Retinal pigment epithelial cell (primary cell): Measurements from ENCODE around the gene SYTL1.
A peak's percentile ranks its signal among the peaks of the same experiment; 100 is the strongest.

Experiments
- DNase-seq: peaks from one replicate; pipeline ENCODE4 v3.0.0-alpha.2; 2010; ENCODE audit warnings: low read depth
- H3K4me3 ChIP-seq: 2 replicates; pipeline ENCODE4 v1.5.1; 2011; ENCODE audit warnings: mild to moderate bottlenecking, low read length, control low read depth, moderate library complexity
- CTCF ChIP-seq: conservative IDR thresholded peaks from 2 replicates; pipeline ENCODE4 v1.5.1; 2011; ENCODE audit warnings: low read depth, low read length, control low read depth, inconsistent platforms

The SYTL1 gene

GRCh38 chr1:27346991-27347624 lies 5.3 kb downstream of the SYTL1 start:
- H3K4me3 ChIP-seq: no peak overlapping the region
- no peak for DNase-seq
- TF ChIP-seq CTCF: no peak

- no peak for TF ChIP-seq CTCF
- H3K4me3 ChIP-seq: peak overlapping the region; percentile 41
- no peak for DNase-seq
Observed at GRCh38 chr1:27348861-27349783, 7.3 kb downstream of the SYTL1 start.

- no peak for TF ChIP-seq CTCF
- no peak for DNase-seq
- peak overlapping the region; percentile 41 for H3K4me3 ChIP-seq
Observed at GRCh38 chr1:27349784-27350662, 8.2 kb downstream of the SYTL1 start.

DNA sequence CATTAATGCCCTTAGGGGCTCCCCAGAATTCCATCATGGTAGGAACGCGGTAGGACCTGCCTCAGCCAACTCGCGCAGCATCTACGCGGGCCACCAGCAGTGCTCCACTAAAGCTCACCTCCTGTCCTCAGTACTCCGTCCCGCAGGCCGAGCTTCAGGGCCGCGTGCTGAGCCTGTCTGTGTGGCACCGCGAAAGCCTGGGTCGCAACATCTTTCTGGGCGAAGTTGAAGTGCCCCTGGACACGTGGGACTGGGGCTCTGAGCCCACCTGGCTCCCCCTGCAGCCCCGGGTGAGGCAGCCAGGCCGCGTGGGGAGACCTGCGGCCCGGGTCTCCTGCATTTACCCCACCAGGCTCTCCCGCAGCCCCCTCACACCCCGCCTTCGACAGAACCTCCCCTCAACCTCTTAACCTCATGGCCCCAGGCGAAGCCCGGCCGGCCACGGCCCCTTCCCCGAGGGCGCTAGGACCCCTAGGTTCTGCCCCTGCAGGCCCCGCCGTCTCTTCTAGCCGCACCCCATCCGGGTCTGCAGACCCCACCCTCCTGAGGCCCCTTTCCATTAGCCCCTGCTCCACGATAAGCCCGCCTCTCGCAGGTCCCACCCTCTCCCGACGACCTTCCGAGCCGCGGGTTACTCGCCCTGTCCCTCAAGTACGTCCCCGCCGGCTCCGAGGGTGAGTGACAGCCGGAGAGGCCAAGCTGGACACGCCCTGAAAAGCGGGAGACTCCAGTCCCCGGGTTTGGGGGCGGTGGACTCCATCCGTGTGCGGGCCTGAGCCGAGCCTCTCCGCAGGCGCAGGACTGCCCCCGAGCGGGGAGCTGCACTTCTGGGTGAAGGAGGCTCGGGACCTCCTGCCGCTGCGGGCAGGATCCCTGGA lies 9.1 kb downstream of the SYTL1 start:
- TF ChIP-seq CTCF: peak; percentile 28
- H3K4me3 ChIP-seq: peak overlapping the region; percentile 23
- DNase-seq: no peak

DNA sequence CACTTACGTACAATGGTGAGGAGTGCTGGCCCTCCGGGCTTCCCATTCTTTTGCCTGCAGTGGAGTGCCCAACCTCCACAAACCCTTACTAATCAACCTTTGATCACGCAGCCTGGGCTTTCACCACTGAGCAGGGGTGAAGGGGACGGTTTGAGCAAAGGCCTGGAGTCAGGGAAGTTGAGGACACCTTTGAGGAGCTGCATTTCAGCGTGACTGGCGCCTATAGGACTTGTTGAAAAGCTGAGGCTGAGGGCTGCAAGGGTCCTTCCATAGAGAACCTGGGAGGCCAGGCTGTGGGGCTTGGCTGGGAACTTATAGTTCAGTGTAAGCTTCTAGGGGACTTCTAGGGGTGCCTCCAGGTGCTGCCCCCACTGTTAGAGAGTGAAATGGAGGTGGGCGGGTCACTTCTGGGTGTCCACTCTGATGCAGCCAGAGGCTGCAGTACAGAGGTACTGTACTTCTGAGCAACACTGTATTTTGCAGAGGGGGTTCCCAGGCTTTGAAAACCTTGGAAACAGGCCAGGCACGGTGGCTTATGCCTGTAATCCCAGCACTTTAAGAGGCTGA lies 9.8 kb downstream of the SYTL1 start:
- DNase-seq: no peak
- peak overlapping the region; percentile 23 for H3K4me3 ChIP-seq
- TF ChIP-seq CTCF: no peak

GRCh38 chr1:27353166-27353565 lies 11.3 kb downstream of the SYTL1 start:
- H3K4me3 ChIP-seq: no peak overlapping the region
- DNase-seq: no peak
- no peak for TF ChIP-seq CTCF
